ENCODE results near the gene VPS39.

The VPS39 gene

DNA sequence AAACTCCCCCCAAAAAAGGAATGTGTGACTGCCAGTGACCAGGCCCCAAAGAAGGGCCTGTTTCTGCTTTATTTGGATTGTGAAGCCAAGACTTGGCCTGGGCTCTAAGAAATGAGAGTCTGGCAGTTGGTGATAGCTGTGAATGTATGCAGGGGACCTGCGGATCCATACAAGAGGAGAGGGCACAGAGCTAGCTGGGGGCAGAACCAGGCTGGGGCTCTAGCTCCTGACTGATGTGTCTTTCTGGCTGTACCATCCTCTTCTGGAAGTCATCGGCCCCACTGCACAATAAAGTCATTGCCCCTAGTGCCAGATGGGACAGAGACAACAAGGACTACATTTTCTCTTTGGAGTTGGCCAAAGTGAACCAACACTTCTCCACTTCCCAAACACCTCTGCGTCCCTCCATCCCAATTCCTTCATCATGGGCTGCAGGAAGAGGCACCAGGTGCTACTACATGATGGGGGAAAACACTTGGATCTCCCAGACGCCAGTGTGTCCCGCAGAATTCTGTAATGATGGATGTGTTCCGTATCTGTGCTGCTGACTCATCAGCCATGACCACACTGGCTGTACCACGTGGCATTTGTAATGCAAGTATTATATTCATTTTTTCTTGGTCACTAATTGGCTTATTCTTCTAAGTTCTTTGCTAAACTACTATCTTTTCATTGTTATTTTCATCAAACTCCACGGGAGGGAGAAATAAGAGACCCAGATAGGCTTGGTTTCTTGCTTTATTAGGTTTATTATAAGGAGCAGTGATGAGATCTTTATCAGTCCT lies 49.9 kb downstream of the VPS39 start:
- no peak for DNase-seq (ENCODE audit: low spot score)

DNA sequence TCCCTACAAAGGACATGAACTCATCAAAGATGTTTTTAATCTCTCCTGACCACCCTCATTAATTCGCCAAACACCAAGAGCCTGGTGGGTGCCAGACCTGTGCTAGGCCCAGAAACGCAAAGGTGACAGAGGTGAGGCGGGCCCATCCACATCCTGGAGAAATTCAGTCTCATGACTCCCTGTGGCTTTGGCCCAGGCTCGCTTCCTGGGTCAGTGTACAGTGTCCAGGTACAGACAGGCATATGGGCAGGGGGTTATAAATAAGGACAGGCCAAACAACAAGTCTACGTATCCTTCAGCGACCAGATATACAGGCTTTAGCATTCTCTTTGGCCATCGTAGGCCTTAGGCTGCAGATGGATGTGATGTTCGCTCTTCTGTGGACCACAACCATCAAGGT lies 50.7 kb downstream of the VPS39 start:
- no peak for DNase-seq (ENCODE audit: low spot score)

DNA sequence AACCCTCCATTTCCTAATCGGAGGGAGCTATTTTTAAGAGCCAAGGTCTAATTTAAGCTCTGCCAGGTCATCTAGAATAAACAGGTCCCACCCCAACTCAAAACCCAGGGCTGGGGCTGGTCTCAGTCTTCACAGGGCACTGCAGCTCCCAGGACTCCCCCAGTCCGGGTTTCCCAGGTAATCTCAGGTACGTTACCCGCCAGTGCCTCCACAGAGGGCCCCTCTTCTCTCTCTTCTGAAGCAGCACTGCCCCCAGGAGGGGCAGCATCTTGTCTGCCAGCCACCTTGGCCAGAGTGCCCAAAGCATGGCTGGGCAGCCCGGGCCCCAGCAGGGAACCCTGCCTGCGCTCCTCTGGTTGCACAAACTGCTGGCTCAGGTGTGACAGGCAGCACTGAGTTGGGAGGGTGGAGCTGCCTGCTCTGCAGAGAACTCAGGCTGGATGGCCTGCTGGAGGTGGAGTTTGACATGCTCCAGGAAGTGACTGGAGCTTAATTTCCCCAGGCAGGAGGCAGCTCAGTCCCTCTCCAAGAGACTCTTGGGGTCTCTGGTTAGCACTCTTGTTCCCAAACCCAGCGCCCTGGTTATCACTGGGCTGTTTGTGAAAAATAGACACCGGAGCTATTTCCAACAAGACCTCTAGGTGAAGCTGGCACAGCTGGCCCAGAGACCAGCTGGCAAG lies 51.7 kb downstream of the VPS39 start, which contains the start of gene PLA2G4F:
Gene PLA2G4F (minus strand): TSS at position 394 of the 680 bp plus-strand sequence. CDS start 87 bp downstream, at position 307.
- no peak for DNase-seq (ENCODE audit: low spot score)

DNA sequence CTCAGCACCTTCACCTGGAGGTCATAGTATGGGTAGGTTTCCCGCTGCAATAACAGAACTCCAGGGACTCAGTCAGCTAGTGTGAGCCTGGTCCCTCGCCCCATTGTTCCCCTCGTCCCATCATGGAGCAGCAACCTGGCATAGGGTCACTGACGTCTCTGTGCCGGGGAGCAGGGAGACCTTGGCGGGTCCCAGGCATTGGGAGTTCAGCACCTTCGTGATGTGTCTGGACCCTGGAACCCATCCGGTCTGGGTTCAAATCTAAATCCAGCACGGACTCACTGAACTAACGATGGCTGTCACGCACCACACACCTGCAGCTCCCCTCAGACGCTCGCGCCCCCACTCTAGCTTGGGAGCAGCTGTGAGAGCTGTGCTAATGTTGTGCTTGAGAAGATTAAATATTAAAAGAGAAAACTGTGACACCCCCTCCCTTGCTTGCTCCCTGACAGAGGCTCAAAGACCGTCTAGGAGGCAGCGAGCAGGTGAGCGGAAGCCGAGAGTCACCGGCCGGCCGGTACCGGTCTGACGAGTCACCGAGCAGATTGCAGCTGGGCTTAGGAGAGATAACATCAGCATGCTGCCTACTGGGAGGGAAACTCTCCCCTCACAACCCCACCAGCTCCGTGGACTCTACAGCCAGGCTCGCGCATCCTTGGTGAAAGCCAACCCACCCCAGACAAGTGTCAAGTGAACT lies 52.4 kb downstream of the VPS39 start:
- no peak for DNase-seq (ENCODE audit: low spot score)

DNA sequence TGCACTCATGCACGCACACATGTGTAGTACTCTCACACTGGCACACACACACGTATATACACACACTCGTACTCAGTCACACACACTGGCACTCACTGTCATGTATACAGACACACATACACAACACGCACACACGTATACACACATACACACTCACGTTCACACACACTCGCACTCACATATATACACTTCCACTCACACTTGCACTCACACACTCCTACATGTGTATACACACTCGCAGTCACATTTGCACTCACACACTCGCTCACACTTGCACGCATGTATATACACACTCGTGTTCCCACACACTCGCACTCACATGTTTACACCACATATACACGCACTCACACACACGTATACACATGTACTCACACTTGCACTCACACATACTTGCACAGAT lies 53.1 kb downstream of the VPS39 start:
- no peak for DNase-seq (ENCODE audit: low spot score)

DNA sequence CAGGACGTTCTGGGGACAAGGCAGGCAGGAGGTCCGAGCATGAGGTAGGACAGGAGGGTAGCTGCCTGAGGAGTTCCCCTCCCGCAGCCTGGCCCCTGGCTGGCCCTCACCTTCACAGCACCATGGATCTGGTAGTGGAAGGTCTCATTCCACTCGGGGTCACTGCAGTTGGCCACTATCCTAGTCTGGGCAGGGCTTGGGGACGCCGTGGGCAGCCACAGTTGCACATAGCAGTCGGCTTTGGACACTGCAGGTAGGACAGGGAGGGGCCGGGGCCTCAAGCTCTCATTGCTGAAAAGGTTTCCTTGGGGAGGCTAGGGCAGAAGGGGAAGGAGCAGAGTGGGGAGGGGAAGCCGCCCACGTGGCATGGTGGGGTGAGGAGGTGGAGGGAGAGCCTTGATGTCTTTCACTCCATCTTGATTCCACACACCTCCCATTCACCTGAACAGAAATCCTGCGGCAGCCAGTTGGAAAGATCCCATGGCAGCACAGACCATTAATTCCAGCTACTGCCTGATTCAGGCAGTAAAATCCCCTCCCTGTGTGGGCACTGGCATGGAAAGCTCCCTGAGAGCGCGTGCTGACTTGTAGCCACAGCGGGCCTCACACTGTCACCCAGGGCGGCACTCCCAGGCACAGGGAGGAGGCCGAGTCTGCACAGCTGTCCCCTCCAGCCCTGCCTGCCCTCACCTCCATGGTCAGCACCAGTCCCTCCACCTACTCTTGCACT lies 53.7 kb downstream of the VPS39 start:
- no peak for DNase-seq (ENCODE audit: low spot score)

DNA sequence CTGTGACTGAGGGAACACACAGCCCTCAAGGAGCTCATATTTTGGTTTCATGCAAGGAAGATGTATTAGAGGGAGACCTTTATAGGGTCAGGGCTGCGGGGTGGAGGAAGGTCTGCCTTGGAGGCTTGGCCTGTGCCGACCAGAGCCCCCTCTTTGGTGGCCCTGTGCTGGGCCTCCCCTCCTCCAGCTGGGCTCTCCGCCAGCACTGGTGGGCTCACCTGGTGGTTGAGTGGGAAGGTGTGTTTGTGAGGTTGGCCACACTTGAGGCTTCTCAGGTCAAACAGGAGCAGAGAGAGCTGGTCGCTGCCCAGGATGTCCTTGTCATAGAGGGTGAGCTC lies 54.3 kb downstream of the VPS39 start:
- DNase-seq (ENCODE audit: low spot score), result no peak

DNA sequence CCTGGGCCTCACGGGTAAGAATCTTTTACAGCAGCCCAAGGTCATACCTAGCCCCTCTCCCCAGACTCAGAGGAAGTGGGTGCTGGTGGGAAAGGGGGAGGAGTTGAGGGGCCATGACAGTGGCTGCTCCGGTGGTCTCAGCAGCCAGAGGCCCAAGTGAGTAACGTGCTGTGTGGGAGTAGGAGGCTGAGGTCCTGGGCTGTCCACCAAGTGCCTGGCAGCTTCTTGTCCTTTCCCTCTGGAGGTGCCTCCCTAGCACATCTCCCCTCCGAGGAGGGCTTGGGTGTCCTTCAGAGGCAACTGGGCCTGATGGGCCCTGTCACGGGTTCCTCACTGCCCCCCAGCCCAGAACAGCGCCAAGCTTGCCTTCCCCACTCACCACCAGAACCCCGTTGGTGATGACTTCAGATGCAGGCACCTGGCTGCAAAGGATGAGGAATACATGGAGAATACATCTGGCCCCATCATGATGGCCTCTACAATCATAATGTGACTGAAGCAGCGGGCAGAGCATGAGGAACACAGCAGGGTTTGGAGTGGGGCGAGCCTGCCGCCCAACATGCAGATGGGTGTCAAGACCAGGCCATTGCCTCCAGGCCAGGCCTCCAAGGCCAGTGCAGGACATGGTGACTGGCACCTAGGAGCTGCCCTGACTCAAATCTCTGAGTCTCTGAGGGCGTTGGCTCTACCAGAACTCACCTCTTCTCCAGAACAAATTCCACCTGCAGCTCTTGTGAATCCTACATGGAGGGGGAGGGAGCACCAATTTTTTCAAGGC lies 55.0 kb downstream of the VPS39 start:
- DNase-seq (ENCODE audit: low spot score), result no peak

DNA sequence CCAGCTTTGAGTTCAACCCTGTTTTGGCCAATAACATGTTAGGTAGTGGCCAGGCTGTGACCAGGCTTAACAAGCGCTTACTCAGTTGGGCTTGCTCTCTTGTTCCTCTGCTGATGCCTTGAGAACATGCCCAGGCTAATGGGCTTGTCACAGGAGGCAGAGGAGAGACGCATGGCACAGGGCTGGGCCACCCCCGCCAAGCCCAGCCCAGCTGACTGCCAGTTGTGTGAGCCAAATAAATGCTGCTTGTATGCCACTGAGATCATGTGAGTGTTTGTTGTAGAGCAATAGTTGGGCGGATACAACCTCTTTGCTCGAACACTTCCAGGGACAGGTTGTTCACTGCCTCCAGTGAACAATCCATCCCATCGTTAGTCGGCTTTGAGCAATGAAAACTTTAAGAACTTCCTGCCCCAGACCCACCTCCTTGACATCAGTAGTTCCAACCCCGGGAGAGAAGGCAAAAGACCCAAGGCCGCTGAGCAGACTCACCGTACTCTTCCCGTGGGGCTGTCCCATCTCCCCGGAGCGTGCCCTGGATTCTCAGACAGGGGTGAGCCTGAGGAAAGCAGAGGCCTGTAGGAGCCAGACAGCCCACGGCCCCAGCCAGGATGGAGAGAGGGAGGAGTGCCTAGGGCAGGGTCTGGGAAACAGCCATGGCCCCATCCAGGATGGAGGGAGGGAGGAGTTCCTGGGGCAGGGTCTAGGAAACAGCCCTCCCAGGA lies 55.7 kb downstream of the VPS39 start:
- DNase-seq (ENCODE audit: low spot score), result no peak

DNA sequence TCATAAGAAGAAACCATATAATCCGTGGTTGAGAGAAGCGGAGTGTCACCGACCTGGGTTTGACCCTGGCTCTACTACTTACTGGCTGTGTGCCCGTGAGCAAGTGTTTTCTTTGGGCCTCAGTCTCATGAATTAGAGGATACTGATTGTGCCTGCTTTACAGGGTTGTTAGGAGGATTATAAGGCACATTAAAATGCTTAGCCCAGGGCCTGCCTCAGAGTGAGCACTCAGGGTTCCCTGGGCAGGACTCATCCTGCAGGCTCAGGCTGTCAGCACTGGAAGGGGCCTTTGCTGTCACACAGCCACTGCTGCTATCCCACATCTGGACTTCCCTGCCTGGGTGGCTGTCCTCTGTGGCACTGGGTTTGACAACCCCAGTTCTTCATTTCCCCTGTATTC lies 56.4 kb downstream of the VPS39 start:
- DNase-seq (ENCODE audit: low spot score), result no peak

DNA sequence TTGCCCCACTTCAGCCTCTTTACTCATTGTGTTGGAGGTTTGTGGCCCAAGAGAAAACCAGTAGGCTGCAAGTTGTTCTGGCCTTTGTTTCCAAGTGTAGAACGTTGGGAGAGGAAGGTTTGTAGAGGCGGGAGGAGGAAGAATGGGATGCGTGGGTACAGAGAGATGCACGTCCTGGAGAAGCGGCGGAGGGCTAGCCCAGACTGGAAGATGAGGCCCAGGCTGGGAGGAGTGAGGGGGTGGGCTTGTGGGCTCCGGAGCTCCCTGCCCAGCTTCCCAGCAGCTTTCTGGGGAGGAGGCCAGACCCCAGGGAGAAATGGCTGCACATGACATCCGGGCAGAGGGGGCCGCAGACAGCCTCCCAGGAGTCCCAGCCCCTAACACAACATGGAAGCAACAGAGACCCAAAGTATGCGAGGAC lies 57.0 kb downstream of the VPS39 start:
- DNase-seq (ENCODE audit: low spot score), result no peak

DNA sequence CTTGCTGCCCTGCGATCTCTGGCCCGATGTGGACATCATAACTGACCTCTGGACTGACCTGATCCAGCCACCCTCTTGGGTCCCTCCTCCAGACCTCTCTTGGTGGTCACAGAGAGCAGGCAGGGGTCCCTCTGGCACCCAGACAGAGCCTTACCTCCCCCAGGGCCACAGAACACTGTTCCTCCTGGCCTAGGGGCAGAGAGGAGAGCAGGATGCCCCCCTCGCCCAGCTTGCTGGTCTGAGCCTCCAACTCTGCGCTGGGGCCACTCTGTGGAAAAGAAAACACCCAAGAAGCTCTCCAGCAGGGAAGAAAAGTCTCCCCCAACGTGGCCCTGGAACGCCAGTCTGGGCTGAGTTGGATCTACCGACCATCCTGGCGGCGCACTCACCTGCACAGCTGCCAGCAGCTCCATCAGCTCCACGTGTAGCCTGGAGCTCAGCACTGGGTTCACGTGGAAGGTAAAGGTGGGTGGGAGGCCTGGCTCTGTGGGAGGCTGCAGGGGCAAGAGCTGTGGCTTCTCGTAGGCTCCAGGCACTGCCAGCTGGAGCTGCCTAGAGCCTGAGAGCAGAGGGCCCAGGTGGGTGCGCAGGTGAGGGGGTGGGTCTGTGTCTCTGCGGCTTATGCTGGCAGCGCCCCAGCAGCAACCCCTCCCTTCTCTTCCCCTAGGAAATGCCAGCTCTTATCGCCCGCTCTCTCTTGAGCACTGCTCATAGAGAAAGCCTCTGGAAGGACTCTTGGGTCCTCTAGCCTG lies 57.7 kb downstream of the VPS39 start:
- no peak for DNase-seq (ENCODE audit: low spot score)

DNA sequence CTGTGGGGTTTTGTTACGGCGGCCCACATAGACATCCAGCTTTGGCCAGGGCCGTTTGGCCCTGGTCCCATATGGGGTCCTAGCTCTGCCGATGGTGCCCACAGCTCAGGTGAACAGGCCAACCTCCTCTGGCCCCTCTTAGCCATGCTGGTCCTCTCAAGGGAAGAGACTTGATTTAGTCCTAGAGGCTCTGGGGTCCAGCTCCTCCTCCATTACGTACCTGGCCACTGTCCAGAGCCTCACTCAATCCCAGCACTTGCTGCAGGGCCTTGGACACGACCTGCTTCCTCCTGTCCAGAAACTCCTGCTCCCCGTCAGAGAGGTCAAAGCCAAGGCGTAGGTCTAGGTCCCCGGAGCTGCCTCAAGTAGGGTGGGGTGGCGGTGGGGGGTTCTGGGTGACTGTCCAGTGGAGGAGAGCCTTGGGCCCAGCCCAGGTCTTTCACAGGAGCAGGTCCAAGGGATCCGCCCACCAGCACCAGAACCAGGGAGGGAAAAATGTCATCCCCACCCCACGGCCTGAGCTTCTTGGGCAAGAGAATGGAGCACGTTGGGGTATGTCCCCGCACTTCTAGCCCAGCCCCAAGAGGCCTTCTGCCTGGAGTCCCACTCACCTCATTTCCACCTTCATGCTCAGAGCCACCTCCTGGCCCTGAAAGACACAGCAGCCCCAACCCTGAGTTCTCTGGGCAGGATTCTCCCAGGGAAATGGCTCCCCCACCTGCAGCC lies 58.4 kb downstream of the VPS39 start:
- DNase-seq (ENCODE audit: low spot score), result no peak

DNA sequence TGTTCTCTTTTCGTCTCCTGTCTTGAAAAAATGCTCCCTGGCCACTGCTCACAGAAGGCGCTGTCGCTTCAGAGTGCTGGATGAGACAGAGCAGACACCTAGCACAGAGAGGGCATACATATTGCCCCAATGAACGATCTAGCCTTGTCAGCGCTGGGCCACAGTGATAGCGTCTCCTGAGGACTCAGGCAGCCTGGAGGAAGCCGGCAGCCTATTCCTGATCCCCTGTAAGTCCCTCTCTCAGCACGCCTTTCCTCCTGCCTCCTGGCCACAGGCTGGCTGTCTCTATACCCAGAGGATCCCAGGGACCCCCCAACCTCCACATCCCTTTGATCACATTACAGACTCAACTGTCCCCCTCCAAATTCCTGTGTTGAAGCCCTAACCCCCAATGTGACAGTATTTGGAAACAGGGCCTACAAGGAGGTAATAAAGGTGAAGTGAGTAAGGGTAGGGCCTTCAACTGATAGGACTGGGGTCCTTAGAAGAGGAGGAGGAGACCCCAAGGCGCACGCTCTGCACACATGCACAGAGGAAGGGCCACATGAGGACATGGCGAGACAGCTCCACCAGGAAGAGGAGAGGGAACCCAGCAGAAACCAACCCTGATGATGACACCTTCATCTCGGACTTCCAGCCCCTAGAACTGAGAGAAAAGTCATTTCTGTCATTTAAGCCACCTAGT lies 59.2 kb downstream of the VPS39 start:
- no peak for DNase-seq (ENCODE audit: low spot score)

DNA sequence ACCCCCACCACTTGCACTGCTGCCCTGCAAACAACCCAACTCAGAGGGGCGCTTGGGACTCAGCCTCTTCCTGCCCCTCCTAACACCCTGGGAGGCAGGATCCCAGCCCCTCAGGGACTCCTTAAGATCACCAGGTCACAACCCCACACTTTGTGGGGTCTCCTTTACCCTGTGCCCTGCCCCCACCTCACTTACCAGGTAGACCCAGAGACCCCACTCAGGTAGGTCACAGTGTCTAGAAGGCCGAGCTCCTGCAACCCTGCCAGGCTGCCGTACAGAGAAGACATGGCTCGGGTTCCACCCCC lies 60.7 kb downstream of the VPS39 start:
- no peak for DNase-seq (ENCODE audit: low spot score)

DNA sequence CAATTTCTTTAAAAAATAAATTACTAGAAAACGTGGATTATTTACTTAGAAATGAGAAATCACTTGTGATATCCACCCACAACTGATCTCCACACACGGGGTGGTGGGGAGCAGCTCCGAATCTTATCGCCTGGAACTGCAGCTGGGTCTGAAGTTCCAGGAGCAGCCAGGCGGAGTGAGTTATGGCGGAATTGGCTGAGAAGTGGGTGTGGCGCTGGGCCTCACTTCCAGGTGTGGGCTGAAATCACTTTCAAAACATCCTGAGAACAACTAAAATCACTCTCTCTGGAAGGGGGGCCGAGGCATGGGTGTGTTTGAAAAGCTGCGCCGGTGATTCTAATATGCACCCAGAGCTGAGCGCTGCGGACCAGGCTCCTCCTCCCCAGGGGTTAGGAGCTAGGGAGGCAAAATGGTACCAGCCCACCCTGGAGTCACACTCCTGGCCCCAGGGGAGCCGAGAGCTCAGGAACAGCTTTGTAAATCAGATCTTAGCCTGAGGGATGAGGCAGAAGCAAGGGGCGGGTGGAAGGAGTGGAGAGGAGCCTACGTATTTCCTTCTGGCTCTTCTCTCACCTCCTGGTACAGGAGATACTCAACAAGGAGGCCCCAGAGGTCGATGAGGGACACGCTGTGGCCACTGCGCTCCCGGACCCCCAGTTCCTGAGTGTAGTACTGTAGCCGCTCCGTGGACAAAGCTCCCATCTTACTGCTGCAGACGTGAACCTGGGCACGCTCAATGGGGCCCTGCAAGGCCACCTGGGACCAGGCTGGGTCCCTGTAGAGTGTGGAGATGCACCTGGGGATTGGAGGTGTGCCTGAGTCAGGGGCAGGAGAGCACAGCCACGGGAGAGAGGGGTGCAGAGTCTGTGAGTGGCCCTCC lies 61.3 kb downstream of the VPS39 start:
- DNase-seq (ENCODE audit: low spot score), result no peak

DNA sequence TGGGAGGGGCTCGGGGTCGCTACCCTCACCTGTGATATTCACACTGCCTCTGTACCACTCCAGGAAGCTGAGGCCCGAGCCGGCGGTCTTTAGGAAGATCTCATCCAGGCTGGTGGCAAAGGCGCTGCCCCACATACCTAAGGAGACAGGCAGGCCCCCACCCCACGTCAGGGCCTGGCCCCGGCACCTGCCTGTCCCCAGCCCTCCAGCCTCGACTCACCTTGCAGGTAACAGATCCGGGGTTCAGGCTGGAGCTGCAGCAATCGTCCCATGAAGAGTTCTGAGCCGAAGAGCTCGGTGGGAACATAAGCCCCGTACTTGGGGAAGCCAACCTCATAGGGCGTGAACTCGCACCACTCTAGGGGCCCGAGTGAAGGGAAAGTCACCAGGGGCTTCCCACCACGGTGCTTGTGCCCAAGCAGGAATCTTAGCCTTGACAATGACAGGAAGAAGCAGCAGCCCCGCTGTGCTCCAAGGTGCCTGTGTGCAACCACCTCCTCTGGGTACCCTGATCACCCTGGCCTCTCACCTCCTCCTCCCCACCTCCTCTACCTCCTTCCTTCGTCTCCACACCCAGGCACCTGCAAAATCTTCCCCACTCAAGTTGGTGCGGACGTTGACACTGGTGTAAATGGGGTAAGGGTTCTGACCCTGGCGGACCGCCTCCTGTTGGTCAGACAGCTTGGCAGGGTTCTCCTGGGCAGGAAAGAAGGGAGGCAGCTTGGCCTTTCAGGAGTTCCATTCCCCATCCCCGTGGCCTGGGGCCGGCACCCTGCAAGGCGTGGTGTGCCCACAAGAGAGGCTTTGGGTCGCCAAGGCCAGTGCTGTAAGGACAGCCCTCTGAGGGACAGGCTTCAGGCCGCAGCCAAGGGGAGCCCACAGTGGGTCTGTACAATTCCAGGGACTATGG lies 62.3 kb downstream of the VPS39 start:
- DNase-seq (ENCODE audit: low spot score), result no peak
